Measurements from ENCODE around the gene HEG1. TPM values are rescaled to one million over a fixed set of nuclear protein-coding genes. Genes with fewer than 3 reads are reported as not detected.

Gene HEG1
- total and polyA plus RNA-seq, 9 donors = 12.2 to 64.7 (median 35.6) TPM

GRCh38 chr3:124952282-124952855 is 103.4 kb downstream of the HEG1 start:
- Histone ChIP-seq H3K36me3 (no peaks in the 10 kb centered on the region), H3K9me3 (no peaks in the 10 kb centered on the region), H3K4me3 (no peak overlapping the region), H3K27me3 (no peaks in the 10 kb centered on the region), H3K4me1 (ENCODE audit: insufficient read depth) (no peaks in the 10 kb centered on the region), H3K27ac (no peak overlapping the region)
- DNase-seq = no peak
- intact Hi-C loops (cut with DNase I) = no loop called here
- TF ChIP-seq POLR2A (IDR thresholded peaks at IDR 0.05) (no peak), CTCF (IDR thresholded peaks at IDR 0.05) (no peak), EP300 (IDR thresholded peaks at IDR 0.05) (no peak)
- WGBS, 3 donors = 72 to 78% (median 73%) methylated on average over 5 of the region's 5 CpGs

- 68 to 75% (median 73%) methylated on average over 8 of the region's 8 CpGs for WGBS, 3 donors
Observed at GRCh38 chr3:124951511-124952281, 104.1 kb downstream of the HEG1 start.

GRCh38 chr3:124950026-124950425 is 105.8 kb downstream of the HEG1 start:
- H3K27me3 ChIP-seq = no peaks in the 10 kb centered on the region
- TF ChIP-seq CTCF (IDR thresholded peaks at IDR 0.05) (no peak), POLR2A (IDR thresholded peaks at IDR 0.05) (no peak), EP300 (IDR thresholded peaks at IDR 0.05) (no peak)
- H3K4me1 ChIP-seq (ENCODE audit: insufficient read depth) = no peaks in the 10 kb centered on the region
- no peak overlapping the region for H3K4me3 ChIP-seq
- H3K9me3 ChIP-seq = no peaks in the 10 kb centered on the region
- 71 to 82% (median 71%) methylated on average over 3 of the region's 3 CpGs for WGBS, 3 donors
- intact Hi-C loops (cut with DNase I) = no loop called here
- DNase-seq = no peak
- H3K36me3 ChIP-seq = no peaks in the 10 kb centered on the region
- no peak overlapping the region for H3K27ac ChIP-seq

More at GRCh38 chr3:124951511-124952281, 104.1 kb downstream of the HEG1 start:
- no peak for TF ChIP-seq POLR2A (IDR thresholded peaks at IDR 0.05)
- TF ChIP-seq CTCF (IDR thresholded peaks at IDR 0.05) = no peak
- no peak for TF ChIP-seq EP300 (IDR thresholded peaks at IDR 0.05)
- intact Hi-C loops (cut with DNase I) = no loop called here
- H3K9me3 ChIP-seq = no peaks in the 10 kb centered on the region
- no peak for DNase-seq
- H3K4me1 ChIP-seq (ENCODE audit: insufficient read depth) = no peaks in the 10 kb centered on the region
- no peaks in the 10 kb centered on the region for H3K27me3 ChIP-seq
- H3K27ac ChIP-seq = no peak overlapping the region
- H3K36me3 ChIP-seq = no peaks in the 10 kb centered on the region
- no peak overlapping the region for H3K4me3 ChIP-seq

- WGBS, 3 donors = 93 to 100% (median 97%) methylated on average over 2 of the region's 2 CpGs
- H3K4me3 ChIP-seq = no peak overlapping the region
- intact Hi-C loops (cut with DNase I) = no loop called here
- H3K27ac ChIP-seq = no peak overlapping the region
- no peak for DNase-seq
- H3K27me3 ChIP-seq = no peaks in the 10 kb centered on the region
- no peaks in the 10 kb centered on the region for H3K9me3 ChIP-seq
- H3K36me3 ChIP-seq = no peaks in the 10 kb centered on the region
- no peaks in the 10 kb centered on the region for H3K4me1 ChIP-seq (ENCODE audit: insufficient read depth)
- TF ChIP-seq POLR2A (IDR thresholded peaks at IDR 0.05) = no peak
- no peak for TF ChIP-seq CTCF (IDR thresholded peaks at IDR 0.05)
- TF ChIP-seq EP300 (IDR thresholded peaks at IDR 0.05) = no peak
Observed at GRCh38 chr3:124942613-124943012, 113.2 kb downstream of the HEG1 start.
